ENCODE data around the gene CAMK1D. TPM values are rescaled to one million over a fixed set of nuclear protein-coding genes. Genes with fewer than 3 reads are reported as not detected.

Gene CAMK1D
- total and polyA plus RNA-seq, 2 of the 4 experiments (the other 2 are of a cell fraction), result 5.0 to 5.3 TPM

DNA sequence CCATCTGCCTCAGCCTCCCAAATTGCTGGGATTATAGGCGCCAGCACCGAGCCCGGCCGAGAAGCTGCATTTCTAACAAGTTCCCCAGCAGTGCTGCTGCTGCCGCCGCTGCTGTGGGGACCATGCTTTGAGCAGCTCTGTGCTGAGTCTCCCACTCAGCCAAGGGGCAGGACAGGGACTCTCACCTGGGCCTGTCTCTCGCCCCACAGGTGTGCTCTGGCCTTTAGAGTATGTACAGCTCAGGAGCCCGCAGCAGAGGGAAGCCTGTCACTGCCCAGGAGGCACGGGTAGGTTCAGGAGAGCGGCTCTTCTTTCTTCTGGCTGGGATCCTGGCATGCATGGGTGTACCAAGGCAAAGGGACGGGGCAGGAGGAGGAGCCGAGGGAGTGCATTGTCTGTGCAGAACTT, 130.1 kb downstream of the CAMK1D start:
- H2BK20ac ChIP-seq (ENCODE audit: low read depth, low read length), result no peak overlapping the region
- H4K5ac ChIP-seq (ENCODE audit: low read depth, low read length), result no peak overlapping the region
- no peak overlapping the region for H2AFZ ChIP-seq (replicated peaks; ENCODE audit: low read length, poor library complexity)
- H3K27me3 ChIP-seq (ENCODE audit: control insufficient read depth, insufficient read depth, low read length), result no peaks in the 10 kb centered on the region
- H3K23ac ChIP-seq (ENCODE audit: low read depth, low read length), result no peak overlapping the region
- ATAC-seq (ENCODE audit: low read depth) (no peak), DNase-seq (no peak)
- H3K18ac ChIP-seq (ENCODE audit: low read depth, low read length), result no peak overlapping the region
- H3K4me1 ChIP-seq (ENCODE audit: control insufficient read depth, insufficient read depth, low read length), result no peaks in the 10 kb centered on the region
- H2BK5ac ChIP-seq (ENCODE audit: low read depth, low read length, poor library complexity, severe bottlenecking), result no peak overlapping the region
- intact Hi-C loops (cut with micrococcal nuclease), result no loop called here
- no peak overlapping the region for H3K9ac ChIP-seq (ENCODE audit: low read depth, low read length)
- dilution Hi-C loops (cut with HindIII; ENCODE audit: low sequenced_read_pairs, unreplicated experiment), result no loop called here
- no peak overlapping the region for H4K91ac ChIP-seq (ENCODE audit: insufficient read depth, low read depth, low read length)
- no peak overlapping the region for H2AK9ac ChIP-seq (replicated peaks; ENCODE audit: low read depth, low read length, poor library complexity)
- H2AK5ac ChIP-seq (ENCODE audit: low read depth, low read length), result no peak overlapping the region
- H3K79me1 ChIP-seq (ENCODE audit: low read depth in 1 of 2, low read length in 2 of 2), result no peaks in the 10 kb centered on the region
- no peaks in the 10 kb centered on the region for H3K36me3 ChIP-seq (ENCODE audit: control insufficient read depth, insufficient read depth, low read length)
- no peak for TF ChIP-seq MXI1 (IDR thresholded peaks at IDR 0.05; ENCODE audit: borderline replicate concordance, low read depth, low read length)
- TF ChIP-seq SMC3 (IDR thresholded peaks at IDR 0.05; ENCODE audit: low read depth, low read length), result no peak
- no peak for TF ChIP-seq RAD21 (IDR thresholded peaks at IDR 0.05; ENCODE audit: low read length)
- TF ChIP-seq CHD1 (IDR thresholded peaks at IDR 0.05; ENCODE audit: low read depth, low read length), result no peak
- TF ChIP-seq NFE2L2 (IDR thresholded peaks at IDR 0.05; ENCODE audit: low read depth, low read length), result no peak
- TF ChIP-seq, protein P1, sequence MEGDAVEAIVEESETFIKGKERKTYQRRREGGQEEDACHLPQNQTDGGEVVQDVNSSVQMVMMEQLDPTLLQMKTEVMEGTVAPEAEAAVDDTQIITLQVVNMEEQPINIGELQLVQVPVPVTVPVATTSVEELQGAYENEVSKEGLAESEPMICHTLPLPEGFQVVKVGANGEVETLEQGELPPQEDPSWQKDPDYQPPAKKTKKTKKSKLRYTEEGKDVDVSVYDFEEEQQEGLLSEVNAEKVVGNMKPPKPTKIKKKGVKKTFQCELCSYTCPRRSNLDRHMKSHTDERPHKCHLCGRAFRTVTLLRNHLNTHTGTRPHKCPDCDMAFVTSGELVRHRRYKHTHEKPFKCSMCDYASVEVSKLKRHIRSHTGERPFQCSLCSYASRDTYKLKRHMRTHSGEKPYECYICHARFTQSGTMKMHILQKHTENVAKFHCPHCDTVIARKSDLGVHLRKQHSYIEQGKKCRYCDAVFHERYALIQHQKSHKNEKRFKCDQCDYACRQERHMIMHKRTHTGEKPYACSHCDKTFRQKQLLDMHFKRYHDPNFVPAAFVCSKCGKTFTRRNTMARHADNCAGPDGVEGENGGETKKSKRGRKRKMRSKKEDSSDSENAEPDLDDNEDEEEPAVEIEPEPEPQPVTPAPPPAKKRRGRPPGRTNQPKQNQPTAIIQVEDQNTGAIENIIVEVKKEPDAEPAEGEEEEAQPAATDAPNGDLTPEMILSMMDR (conservative IDR thresholded peaks at IDR 0.05; ENCODE audit: low read depth, low read length), result no peak
- TF ChIP-seq BHLHE40 (IDR thresholded peaks at IDR 0.05; ENCODE audit: low read depth, low read length), result no peak
- TF ChIP-seq, protein P2, sequence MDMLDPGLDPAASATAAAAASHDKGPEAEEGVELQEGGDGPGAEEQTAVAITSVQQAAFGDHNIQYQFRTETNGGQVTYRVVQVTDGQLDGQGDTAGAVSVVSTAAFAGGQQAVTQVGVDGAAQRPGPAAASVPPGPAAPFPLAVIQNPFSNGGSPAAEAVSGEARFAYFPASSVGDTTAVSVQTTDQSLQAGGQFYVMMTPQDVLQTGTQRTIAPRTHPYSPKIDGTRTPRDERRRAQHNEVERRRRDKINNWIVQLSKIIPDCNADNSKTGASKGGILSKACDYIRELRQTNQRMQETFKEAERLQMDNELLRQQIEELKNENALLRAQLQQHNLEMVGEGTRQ (IDR thresholded peaks at IDR 0.05; ENCODE audit: low read depth, low read length), result no peak
- no peak for TF ChIP-seq FOS (IDR thresholded peaks at IDR 0.05; ENCODE audit: low read depth, low read length)
- no peak for TF ChIP-seq CEBPB (IDR thresholded peaks at IDR 0.05; ENCODE audit: low read depth, low read length)
- TF ChIP-seq, protein P3, sequence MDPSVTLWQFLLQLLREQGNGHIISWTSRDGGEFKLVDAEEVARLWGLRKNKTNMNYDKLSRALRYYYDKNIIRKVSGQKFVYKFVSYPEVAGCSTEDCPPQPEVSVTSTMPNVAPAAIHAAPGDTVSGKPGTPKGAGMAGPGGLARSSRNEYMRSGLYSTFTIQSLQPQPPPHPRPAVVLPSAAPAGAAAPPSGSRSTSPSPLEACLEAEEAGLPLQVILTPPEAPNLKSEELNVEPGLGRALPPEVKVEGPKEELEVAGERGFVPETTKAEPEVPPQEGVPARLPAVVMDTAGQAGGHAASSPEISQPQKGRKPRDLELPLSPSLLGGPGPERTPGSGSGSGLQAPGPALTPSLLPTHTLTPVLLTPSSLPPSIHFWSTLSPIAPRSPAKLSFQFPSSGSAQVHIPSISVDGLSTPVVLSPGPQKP (IDR thresholded peaks at IDR 0.05; ENCODE audit: borderline replicate concordance, low read depth, low read length), result no peak
- no peak for TF ChIP-seq MAZ (IDR thresholded peaks at IDR 0.05; ENCODE audit: borderline replicate concordance, low read depth, low read length)
- TF ChIP-seq POLR2A (IDR thresholded peaks at IDR 0.05; ENCODE audit: low read depth, low read length), result no peak
- TF ChIP-seq MAFK (IDR thresholded peaks at IDR 0.05; ENCODE audit: low read depth, low read length), result no peak
- no peak for TF ChIP-seq RCOR1 (IDR thresholded peaks at IDR 0.05; ENCODE audit: insufficient replicate concordance, low read length)
- TF ChIP-seq RFX5 (IDR thresholded peaks at IDR 0.05; ENCODE audit: low read depth, low read length), result no peak
- BruUV-seq (replicated peaks), result no TSS peak
- no peak overlapping the region for H3K56ac ChIP-seq (ENCODE audit: extremely low read depth, insufficient read depth, low read length)
- no peaks in the 10 kb centered on the region for H3K9me1 ChIP-seq (ENCODE audit: insufficient read depth, low read length)
- no peak overlapping the region for H3K27ac ChIP-seq (ENCODE audit: insufficient read depth, low read length)
- ChIA-PET CTCF (interaction anchor here (0.7 kb wide), 1 partner anchor 35 kb away, joined by 3 read pairs; no protein-coding TSS in a partner anchor), POLR2A (ENCODE audit: unreplicated experiment) (no interaction called here)
- H4K8ac ChIP-seq (ENCODE audit: low read depth in 2 of 2, low read length in 2 of 2), result no peak overlapping the region
- H3K4me2 ChIP-seq (ENCODE audit: low read depth, low read length), result no peak overlapping the region
- WGBS, 2 experiments (ENCODE audit: extremely low coverage in 2 of 2, insufficient read length in 1 of 2), result 77% methylated on average over 4 of the region's 12 CpGs; no CpG with 5 or more reads in 1 of the 2 experiments
- no peak overlapping the region for H3K4me3 ChIP-seq (ENCODE audit: insufficient read depth, low read depth, low read length)
- H3K14ac ChIP-seq (replicated peaks; ENCODE audit: low read depth, low read length), result no peak overlapping the region
- H4K20me1 ChIP-seq (ENCODE audit: insufficient read depth, low read length), result no peaks in the 10 kb centered on the region
- no peak overlapping the region for H2BK120ac ChIP-seq (ENCODE audit: low read depth, low read length)
- peaks cover 2% of the 10 kb centered on the region; the same call in 1 of the 2 replicates for H3K9me3 ChIP-seq (ENCODE audit: control insufficient read depth, insufficient read depth, low read length)
- in situ Hi-C loops (cut with MboI; ENCODE audit: low sequenced_read_pairs), result no loop called here
- no peak overlapping the region for H3K4ac ChIP-seq (ENCODE audit: low read depth, low read length)
- no peak overlapping the region for H2BK15ac ChIP-seq (ENCODE audit: low read depth, low read length)

Data from IMR-90 (cell line).